GM19395 (cell line): ENCODE results near the gene MARK4.
"Not testable (repeated sequence)": the region's sequence is repeated elsewhere in the genome, so short reads cannot be mapped to it uniquely, and the experiment has no call there.

ENCODE experiments used
- ATAC-seq: cut with Tn5 transposase; IDR thresholded peaks from one replicate; pipeline ENCODE4 v1.9.1; 2021; ENCODE audit warnings: mild to moderate bottlenecking, moderate library complexity; ENCODE audit not compliant: unreplicated experiment

The MARK4 gene

GRCh38 chr19:45304141-45304926, 53.3 kb downstream of the MARK4 start:
- no peak for ATAC-seq

GRCh38 chr19:45305007-45305406, 53.9 kb downstream of the MARK4 start:
- no peak for ATAC-seq

GRCh38 chr19:45305421-45305820, 54.4 kb downstream of the MARK4 start:
- no peak for ATAC-seq

- no peak for ATAC-seq
Observed at GRCh38 chr19:45306040-45306439, 55.0 kb downstream of the MARK4 start.

- ATAC-seq: no peak
Observed at GRCh38 chr19:45306518-45307027, 55.5 kb downstream of the MARK4 start.

GRCh38 chr19:45307361-45307760, 56.3 kb downstream of the MARK4 start:
- ATAC-seq: no peak

GRCh38 chr19:45309322-45309721, 58.3 kb downstream of the MARK4 start:
- not testable (repeated sequence) for ATAC-seq

- no peak for ATAC-seq
Observed at GRCh38 chr19:45311621-45312020, 60.5 kb downstream of the MARK4 start.

GRCh38 chr19:45312285-45312684, 61.2 kb downstream of the MARK4 start:
- ATAC-seq: not testable (repeated sequence)

GRCh38 chr19:45314708-45315245, 63.7 kb downstream of the MARK4 start:
- ATAC-seq: no peak

- no peak for ATAC-seq
Observed at GRCh38 chr19:45315304-45315703, 64.2 kb downstream of the MARK4 start.

GRCh38 chr19:45320997-45321775, 70.1 kb downstream of the MARK4 start:
- no peak for ATAC-seq

- ATAC-seq: no peak
Observed at GRCh38 chr19:45321848-45322247, 70.8 kb downstream of the MARK4 start.

GRCh38 chr19:45322311-45322710, 71.2 kb downstream of the MARK4 start:
- ATAC-seq: no peak

GRCh38 chr19:45322744-45323281, 71.7 kb downstream of the MARK4 start, which contains the start of gene CKM:
Gene CKM, minus strand, starts transcription at chr19:45322875. Its CDS starts 3,162 bp downstream, at chr19:45319713.
- no peak for ATAC-seq

GRCh38 chr19:45323671-45324081, 72.6 kb downstream of the MARK4 start:
- ATAC-seq: no peak

- ATAC-seq: no peak
Observed at GRCh38 chr19:45324349-45324907, 73.4 kb downstream of the MARK4 start.

- ATAC-seq: no peak
Observed at GRCh38 chr19:45327404-45328143, 76.5 kb downstream of the MARK4 start.

GRCh38 chr19:45331411-45331810, 80.3 kb downstream of the MARK4 start:
- no peak for ATAC-seq

- no peak for ATAC-seq
Observed at GRCh38 chr19:45333609-45334303, 82.7 kb downstream of the MARK4 start.
